Endodermal cell (in vitro differentiated cells): ENCODE data around the gene TOB1. TPM values are rescaled to one million over a fixed set of nuclear protein-coding genes. Genes with fewer than 3 reads are reported as not detected.
"Not testable (repeated sequence)": the region's sequence is repeated elsewhere in the genome, so short reads cannot be mapped to it uniquely, and the experiment has no call there.

Experiments used
- DNase-seq: peaks from one replicate; pipeline ENCODE4 v3.0.0-alpha.2; 2017
- H3K27ac ChIP-seq: 2 replicates; pipeline ENCODE4 v1.5.1; 2013; ENCODE audit warnings: mild to moderate bottlenecking, low read depth, low read length, moderate library complexity
- H3K27me3 ChIP-seq: 2 replicates; pipeline ENCODE4 v1.6.1; 2013; ENCODE audit warnings: mild to moderate bottlenecking, low read length, moderate library complexity; ENCODE audit not compliant: insufficient read depth, control insufficient read depth, poor library complexity, severe bottlenecking
- H3K36me3 ChIP-seq: 2 replicates; pipeline ENCODE4 v1.7.0; 2013; ENCODE audit warnings: mild to moderate bottlenecking, low read length, moderate library complexity; ENCODE audit not compliant: control insufficient read depth, insufficient read depth
- H3K4me1 ChIP-seq: one replicate; pipeline ENCODE4 v1.7.0; 2013; ENCODE audit warnings: low read length; ENCODE audit not compliant: control insufficient read depth, insufficient read depth
- H3K4me3 ChIP-seq: 2 replicates; pipeline ENCODE4 v1.5.1; 2013; ENCODE audit warnings: mild to moderate bottlenecking, low read length, moderate library complexity
- H3K9ac ChIP-seq: 2 replicates; pipeline ENCODE4 v1.6.1; 2013; ENCODE audit warnings: mild to moderate bottlenecking, low read length, moderate library complexity; ENCODE audit not compliant: poor library complexity, severe bottlenecking; ENCODE audit errors: extremely low read depth
- H3K9me3 ChIP-seq: 2 replicates; pipeline ENCODE4 v1.6.1; 2013; ENCODE audit warnings: mild to moderate bottlenecking, low read length, moderate library complexity; ENCODE audit not compliant: control insufficient read depth
- H3K27ac Mint-ChIP-seq: 2 replicates; pipeline ENCODE4 v1.8.0; 2020; ENCODE audit warnings: mixed read lengths
- H3K27me3 Mint-ChIP-seq: 2 replicates; pipeline ENCODE4 v1.8.0; 2021; ENCODE audit warnings: mild to moderate bottlenecking, mixed read lengths; ENCODE audit not compliant: insufficient read depth
- H3K36me3 Mint-ChIP-seq: 2 replicates; pipeline ENCODE4 v1.8.0; 2020; ENCODE audit warnings: low read depth, mixed read lengths
- H3K4me1 Mint-ChIP-seq: 2 replicates; pipeline ENCODE4 v1.8.0; 2020; ENCODE audit warnings: mixed read lengths
- H3K4me3 Mint-ChIP-seq: 2 replicates; pipeline ENCODE4 v1.8.0; 2020; ENCODE audit warnings: mild to moderate bottlenecking, moderate library complexity, mixed read lengths
- H3K9me3 Mint-ChIP-seq: 2 replicates; pipeline ENCODE4 v1.8.0; 2020; ENCODE audit warnings: mild to moderate bottlenecking, mixed read lengths
- CTCF ChIP-seq: fragments of 200-600 bp; sonication (generic); conservative IDR thresholded peaks from 2 replicates; pipeline ENCODE4 v1.5.0; 2021; ENCODE audit warnings: antibody characterized with exemption, mild to moderate bottlenecking
- whole genome bisulfite sequencing, 2 experiments: methylation state at CpG; one replicate each; pipeline versions ENCODE4 v1.1.5 to v1.1.7; 2013; ENCODE audit warnings: missing lambda C conversion rate in 2 of 2, mixed read lengths in 1 of 2; ENCODE audit not compliant: insufficient coverage in 1 of 2, insufficient read length in 1 of 2; 5-methylcytosine and 5-hydroxymethylcytosine counted together
- total RNA-seq, 2 donors: library from RNA; stranded (reverse); fragmentation: NEBNext Ultra II Directional in 1 of 2; extraction: Animal tissue kit (Norgen Biotek cat#: 25700) in 1 of 2; gene quantifications; 2 replicates in 1 of 2; 3 replicates in 1 of 2; pipeline ENCODE4 v1.2.1, GENCODE V29; 2021

TOB1 gene
- total RNA-seq, 2 donors from 2014 or later: 35.5 to 36.3 TPM

- TF ChIP-seq CTCF: no peak
- Histone ChIP-seq H3K9me3 (peaks cover 7% of the 10 kb centered on the region), H3K4me3 (no peak overlapping the region), H3K36me3 (no peaks in the 10 kb centered on the region), H3K27me3 (no peaks in the 10 kb centered on the region), H3K27ac (no peak overlapping the region), H3K9ac (no peak overlapping the region), H3K4me1 (peaks cover 15% of the 10 kb centered on the region)
- H3K4me1 Mint-ChIP-seq: peaks cover 12% of the 10 kb centered on the region
- WGBS, 2 experiments: 100% methylated on average over 2 of the region's 2 CpGs; no CpG with 5 or more reads in 1 of the 2 experiments
- peak; percentile 22 for DNase-seq
- no peaks in the 10 kb centered on the region for H3K36me3 Mint-ChIP-seq
- no peaks in the 10 kb centered on the region for H3K27me3 Mint-ChIP-seq
- H3K27ac Mint-ChIP-seq: no peak overlapping the region
- no peak overlapping the region for H3K4me3 Mint-ChIP-seq
- H3K9me3 Mint-ChIP-seq: peaks cover 5% of the 10 kb centered on the region
These were observed 15.0 kb upstream of the TOB1 start for GRCh38 chr17:50881182-50881581.

- peaks cover 7% of the 10 kb centered on the region for H3K9me3 ChIP-seq
- H3K27me3 Mint-ChIP-seq: no peaks in the 10 kb centered on the region
- H3K9me3 Mint-ChIP-seq: peaks cover 5% of the 10 kb centered on the region
- H3K9ac ChIP-seq: no peak overlapping the region
- H3K36me3 Mint-ChIP-seq: no peaks in the 10 kb centered on the region
- H3K27ac ChIP-seq: no peak overlapping the region
- no peak for TF ChIP-seq CTCF
- H3K4me1 Mint-ChIP-seq: peaks cover 4% of the 10 kb centered on the region
- H3K4me3 ChIP-seq: no peak overlapping the region
- WGBS, 2 experiments: 84 to 91% methylated on average over 5 of the region's 5 CpGs
- no peaks in the 10 kb centered on the region for H3K36me3 ChIP-seq
- H3K4me3 Mint-ChIP-seq: no peak overlapping the region
- H3K27ac Mint-ChIP-seq: no peak overlapping the region
- DNase-seq: peak; percentile 19
- peaks cover 3% of the 10 kb centered on the region for H3K4me1 ChIP-seq
- no peaks in the 10 kb centered on the region for H3K27me3 ChIP-seq
These were observed 12.9 kb upstream of the TOB1 start for GRCh38 chr17:50879086-50879485.

GRCh38 chr17:50877838-50878237 is 11.7 kb upstream of the TOB1 start:
- peak; percentile 21 for DNase-seq
- Mint-ChIP-seq H3K27me3 (no peaks in the 10 kb centered on the region), H3K36me3 (no peaks in the 10 kb centered on the region), H3K9me3 (peaks cover 5% of the 10 kb centered on the region), H3K4me3 (no peak overlapping the region), H3K4me1 (no peaks in the 10 kb centered on the region), H3K27ac (no peak overlapping the region)
- no peak overlapping the region for H3K27ac ChIP-seq
- WGBS, 2 experiments: 100% methylated on average over 1 of the region's 1 CpG
- H3K27me3 ChIP-seq: no peaks in the 10 kb centered on the region
- no peak overlapping the region for H3K4me3 ChIP-seq
- TF ChIP-seq CTCF: no peak
- no peaks in the 10 kb centered on the region for H3K4me1 ChIP-seq
- peaks cover 7% of the 10 kb centered on the region for H3K9me3 ChIP-seq
- no peaks in the 10 kb centered on the region for H3K36me3 ChIP-seq
- H3K9ac ChIP-seq: no peak overlapping the region

- H3K4me3 ChIP-seq, H3K27me3 ChIP-seq, H3K4me1 ChIP-seq, H3K9me3 ChIP-seq, H3K4me1 Mint-ChIP-seq, H3K27ac Mint-ChIP-seq, DNase-seq, H3K9ac ChIP-seq, H3K27me3 Mint-ChIP-seq, H3K4me3 Mint-ChIP-seq, H3K36me3 Mint-ChIP-seq, H3K27ac ChIP-seq, H3K36me3 ChIP-seq, H3K9me3 Mint-ChIP-seq: not testable (repeated sequence)
- 94% methylated on average over 8 of the region's 9 CpGs; no CpG with 5 or more reads in 1 of the 2 experiments for WGBS, 2 experiments
These were observed 10.9 kb upstream of the TOB1 start for GRCh38 chr17:50877042-50877441.
